GM21786 (cell line): Measurements from ENCODE around the gene NPDC1.

ENCODE experiments used
- ATAC-seq: cut with Tn5 transposase; IDR thresholded peaks from one replicate; pipeline ENCODE4 v1.9.1; 2021; ENCODE audit not compliant: unreplicated experiment

Gene NPDC1

DNA sequence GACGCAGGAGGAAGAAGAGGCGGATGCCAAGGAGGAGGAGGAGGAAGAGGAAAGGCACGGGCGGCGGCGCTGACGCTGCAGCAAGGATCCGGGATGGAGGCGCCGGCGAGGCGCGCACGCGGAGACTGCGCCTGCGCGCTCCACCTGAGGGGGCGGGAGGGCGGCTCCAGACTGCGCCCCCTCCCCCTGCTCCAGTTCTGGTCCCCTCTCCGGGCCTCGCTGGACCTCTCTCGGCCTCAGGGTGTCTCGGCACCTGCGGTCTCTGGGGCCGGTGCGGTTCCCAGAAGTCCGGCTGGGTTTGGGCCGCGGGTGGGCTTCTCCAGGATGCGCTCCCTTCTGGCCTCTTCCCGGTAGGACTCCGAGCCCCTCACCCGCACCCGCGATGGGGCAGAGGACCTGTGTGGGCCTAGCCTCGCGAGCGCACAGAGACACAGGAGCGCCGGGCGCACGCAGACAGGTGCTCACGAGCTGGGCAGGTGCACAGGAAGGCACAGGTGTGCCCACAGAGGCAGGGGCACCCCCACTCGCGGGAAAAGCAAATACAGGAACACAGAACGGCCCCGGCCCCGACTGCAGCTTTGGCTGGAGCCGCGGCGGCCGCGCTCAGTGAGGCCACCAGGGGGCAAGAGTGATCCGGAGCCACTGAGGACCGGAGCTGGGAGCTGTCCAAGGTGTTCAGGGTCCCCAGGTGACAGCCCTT is at the start of gene NPDC1:
Gene NPDC1 (minus strand): TSS at position 90 of the 700 bp plus-strand sequence. CDS start 188 bp downstream, outside the sequence.
- no peak for ATAC-seq

GRCh38 chr9:137089232-137089947 is 43.4 kb upstream of the NPDC1 start:
- ATAC-seq: no peak

DNA sequence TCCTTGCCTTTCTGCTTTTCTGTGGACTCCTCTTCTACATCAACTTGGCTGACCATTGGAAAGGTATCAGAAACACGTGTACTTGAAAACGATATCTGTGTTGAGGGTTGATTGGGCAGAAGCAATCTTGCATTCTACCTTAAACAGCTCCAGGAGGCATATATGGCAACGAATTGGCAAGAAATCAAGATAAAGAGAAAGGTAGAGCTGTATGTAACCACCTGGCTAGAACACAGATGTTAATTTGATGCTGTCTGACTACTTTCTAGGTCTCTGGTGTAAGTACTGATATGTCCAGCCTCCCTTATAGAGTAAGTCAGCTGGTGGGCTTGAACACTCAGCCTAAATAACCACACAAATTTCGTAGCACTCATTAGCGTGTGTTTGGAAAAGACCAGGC is 42.1 kb upstream of the NPDC1 start:
- ATAC-seq: no peak

DNA sequence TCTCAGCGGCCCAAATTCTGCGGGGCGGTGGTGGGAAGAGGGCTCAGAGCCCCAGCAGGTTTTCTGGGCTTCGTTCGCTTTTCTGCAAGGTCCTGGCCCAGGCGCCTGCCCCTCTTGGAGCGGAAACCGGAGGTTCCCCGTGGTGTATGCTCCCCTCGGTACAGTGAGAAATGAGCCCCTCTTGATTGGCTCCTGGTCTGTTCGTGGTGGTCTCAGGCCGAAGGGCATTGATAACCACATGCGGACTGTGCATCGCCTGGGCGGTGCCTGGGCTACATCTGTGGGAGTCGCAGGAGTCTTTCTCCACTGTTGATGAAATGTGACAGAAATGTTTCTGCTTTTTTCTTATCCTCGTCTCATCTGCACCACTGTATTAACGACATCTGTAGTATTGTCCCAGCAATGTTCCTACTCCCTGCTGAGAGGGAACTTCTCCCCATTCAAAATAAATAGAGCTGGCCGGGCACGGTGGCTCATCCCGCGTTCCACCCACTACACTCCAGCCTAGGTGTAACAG is 41.5 kb upstream of the NPDC1 start:
- ATAC-seq: no peak

DNA sequence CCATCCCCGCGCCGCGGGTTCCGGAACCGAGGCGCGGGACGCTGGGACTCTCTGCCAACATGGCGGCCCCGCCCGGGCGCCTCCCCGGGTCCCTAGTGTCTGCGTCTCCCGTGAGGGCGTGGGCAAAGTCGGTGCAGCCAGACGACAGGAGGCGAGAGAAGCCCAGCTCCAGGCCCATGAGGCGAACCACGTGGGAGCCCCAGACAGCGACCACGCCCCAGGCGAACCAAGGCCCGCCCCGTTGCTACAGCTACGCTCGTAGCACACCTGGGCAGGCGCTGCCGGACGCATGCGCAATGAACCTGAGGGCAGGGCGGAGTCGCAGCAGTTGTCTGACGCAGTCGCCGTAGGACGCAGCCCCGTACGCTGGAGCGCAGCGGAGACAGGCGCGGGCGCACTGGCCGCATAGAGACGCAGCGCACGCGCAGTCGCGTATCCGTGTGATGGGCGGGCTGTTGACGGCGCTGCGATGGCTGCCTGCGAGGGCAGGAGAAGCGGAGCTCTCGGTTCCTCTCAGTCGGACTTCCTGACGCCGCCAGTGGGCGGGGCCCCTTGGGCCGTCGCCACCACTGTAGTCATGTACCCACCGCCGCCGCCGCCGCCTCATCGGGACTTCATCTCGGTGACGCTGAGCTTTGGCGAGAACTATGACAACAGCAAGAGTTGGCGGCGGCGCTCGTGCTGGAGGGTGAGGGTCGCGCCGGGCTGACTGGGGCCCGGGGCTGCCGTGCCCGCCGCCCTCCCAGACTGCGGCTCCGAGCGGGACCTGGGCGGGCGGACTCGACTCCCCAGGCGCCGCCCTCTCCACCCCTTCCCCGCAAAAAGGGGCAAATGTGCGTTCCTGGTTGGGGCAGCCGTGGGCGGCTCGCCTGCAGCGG is 40.8 kb upstream of the NPDC1 start, which contains the start of gene MAN1B1:
Gene MAN1B1 (plus strand): TSS at position 455 of the 878 bp plus-strand sequence. CDS start 15 bp downstream, at position 470.
- peak; percentile 79 for ATAC-seq

DNA sequence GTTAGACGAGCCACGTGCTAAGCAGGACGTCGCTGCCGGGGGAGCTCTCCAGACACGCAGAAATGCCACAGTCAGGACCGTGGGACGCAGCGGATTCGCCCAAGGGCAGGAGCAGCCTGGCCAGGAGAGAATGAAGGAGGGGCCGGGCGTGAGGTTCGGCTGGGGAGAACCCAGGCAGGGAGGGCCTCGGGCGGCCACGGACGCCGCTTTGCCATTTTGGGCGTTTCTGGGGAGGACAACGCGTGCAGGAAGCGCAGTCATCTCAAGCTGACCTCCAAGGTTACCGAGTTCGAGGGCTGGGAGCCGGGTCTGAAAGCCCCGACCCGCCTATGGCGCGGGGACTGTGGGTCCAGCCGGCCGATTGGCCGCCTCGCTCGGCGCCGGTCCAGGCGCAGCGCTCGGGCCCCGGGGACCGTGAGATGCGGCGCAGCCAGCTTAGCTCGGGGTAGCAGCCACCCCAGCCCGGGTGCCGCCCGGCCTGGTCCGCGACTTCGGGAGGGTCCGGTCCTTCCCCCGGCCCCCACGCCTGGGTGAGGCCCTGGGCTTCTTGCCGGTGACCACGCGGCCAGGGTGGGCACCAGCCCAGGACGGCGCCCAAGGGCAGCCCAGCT is 40.0 kb upstream of the NPDC1 start:
- peak; percentile 0 for ATAC-seq

GRCh38 chr9:137084526-137084925 is 38.5 kb upstream of the NPDC1 start:
- ATAC-seq: no peak

GRCh38 chr9:137083394-137084004 is 37.5 kb upstream of the NPDC1 start:
- no peak for ATAC-seq

- ATAC-seq: no peak
These were observed 36.9 kb upstream of the NPDC1 start for GRCh38 chr9:137082925-137083290.

- ATAC-seq: no peak
These were observed 36.4 kb upstream of the NPDC1 start for GRCh38 chr9:137082222-137082924.

DNA sequence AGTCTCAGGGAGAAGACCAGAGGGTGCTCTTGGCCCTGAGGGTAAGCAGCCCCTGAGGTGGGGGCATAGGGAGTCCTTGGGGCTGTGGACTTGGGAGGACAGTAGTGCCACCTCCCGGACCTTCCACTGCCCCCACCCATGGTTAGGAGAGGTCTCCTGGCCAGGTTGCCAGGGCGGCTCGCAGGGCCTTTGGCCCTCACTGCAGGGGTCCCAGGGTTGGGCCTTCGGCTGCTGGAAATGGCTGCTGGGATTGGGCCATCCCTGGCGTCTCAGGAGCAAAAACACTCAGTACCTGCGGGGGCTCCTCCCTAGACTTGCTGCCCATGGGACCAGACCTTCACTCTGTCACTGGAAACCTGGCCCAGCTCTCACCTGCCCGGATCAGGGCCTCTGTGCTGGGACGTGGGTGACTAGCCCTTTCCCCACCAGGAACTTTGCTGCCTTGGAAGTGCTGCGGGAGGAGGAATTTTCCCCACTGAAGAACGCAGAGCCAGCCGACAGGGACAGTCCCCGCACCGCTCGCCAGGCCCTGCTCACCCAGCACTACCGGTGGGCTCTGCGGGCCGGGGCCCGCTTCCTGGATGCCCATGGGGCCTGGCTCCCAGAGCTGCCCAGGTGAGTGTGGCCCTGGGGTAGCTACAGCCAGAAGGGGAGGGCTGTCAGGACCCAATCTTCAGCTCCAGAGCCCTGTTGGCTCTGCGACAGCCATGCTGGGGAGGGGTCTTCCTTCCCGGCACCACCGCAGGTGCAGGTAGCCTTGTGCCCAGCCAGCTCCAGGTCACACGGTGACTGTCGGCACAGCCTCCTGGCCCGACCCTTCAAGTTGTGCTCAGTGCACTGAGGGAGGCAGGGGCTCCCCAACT is 34.5 kb upstream of the NPDC1 start:
- no peak for ATAC-seq

- no peak for ATAC-seq
These were observed 33.4 kb upstream of the NPDC1 start for GRCh38 chr9:137079401-137079787.

DNA sequence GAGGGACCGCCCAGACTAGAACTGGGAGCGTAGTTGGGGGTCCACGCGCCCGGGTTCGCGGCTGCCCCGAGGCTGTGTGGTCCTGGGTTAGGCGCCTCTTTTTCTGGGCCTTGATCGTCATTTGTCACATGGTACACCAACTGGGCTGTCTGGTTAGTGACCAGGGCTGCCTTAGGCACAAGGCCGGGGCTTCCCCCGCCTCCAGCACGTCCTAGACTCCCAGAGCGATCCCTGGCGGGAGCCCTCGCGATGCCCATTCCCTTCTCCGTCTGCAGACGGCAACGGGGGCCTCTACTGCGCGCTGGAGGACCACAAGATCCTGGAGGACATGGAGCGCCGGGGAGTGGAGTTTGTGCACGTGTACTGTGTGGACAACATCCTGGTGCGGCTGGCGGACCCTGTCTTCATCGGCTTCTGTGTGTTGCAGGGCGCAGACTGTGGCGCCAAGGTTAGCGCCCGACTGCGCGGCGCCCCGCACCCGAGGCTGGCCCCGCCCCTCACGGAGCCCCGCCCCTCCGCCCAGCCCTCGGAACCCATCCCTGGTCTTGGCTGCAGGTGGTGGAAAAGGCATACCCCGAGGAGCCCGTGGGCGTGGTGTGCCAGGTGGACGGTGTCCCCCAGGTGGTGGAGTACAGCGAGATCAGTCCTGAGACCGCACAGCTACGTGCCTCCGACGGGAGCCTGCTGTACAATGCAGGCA is 32.9 kb upstream of the NPDC1 start:
- ATAC-seq: no peak

GRCh38 chr9:137077758-137078693 is 32.0 kb upstream of the NPDC1 start:
- peak; percentile 41 for ATAC-seq

DNA sequence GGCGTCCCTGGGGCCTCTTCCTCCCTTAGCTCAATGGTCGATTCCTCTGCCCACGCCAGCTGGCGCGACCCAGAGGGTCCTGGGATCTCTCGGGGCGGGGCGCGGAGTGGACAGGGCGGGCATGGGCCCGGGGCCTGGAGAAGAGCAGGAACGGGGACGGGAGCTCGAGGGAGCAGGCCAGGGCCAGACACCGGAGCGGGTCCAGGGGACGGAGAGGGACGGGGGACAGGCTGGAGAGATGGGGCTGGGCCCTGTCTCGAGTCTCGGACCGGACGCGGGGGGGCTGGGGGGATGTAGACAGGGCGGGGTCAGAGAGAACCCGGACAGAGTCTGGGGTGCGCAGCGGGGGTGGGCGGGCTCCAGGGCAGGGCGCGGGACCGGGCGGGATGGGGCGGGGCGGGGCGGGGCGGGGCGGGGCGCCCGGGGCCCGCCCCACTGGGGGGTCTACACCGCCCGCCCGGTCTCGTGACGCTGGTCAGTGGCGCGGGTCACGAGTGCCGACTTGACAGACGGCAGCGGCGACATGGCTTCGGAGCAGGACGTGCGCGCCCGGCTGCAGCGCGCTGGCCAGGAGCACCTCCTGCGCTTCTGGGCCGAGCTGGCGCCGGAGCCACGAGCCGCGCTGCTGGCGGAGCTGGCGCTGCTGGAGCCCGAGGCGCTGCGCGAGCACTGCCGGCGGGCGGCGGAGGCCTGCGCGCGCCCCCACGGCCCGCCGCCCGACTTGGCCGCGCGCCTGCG is 31.2 kb upstream of the NPDC1 start, which contains the start of gene UAP1L1:
Gene UAP1L1 (plus strand): TSS at position 508 of the 738 bp plus-strand sequence. CDS start 16 bp downstream, at position 524.
- ATAC-seq: peak; percentile 50

DNA sequence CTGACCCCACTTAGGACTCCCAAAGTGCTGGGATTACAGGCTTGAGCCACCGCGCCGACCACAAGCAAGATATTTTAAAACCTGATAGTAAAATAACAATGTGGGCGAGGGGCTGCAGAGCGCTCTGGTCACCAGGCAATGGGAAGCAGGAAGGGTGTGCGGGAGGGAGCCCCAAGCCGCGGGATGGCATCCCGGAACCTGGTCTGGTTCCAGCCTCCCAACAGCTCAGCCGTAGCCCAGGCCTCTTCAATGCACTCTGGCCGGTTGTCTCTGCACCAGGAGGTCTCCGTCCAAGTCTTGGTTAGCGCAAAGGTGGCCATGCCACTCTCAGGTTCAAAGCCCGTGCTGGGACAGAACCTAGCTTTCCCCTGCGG is 30.6 kb upstream of the NPDC1 start:
- no peak for ATAC-seq
